ENCODE measurements around the gene NTN3. TPM values are rescaled to one million over a fixed set of nuclear protein-coding genes. Genes with fewer than 3 reads are reported as not detected.

NTN3 gene
- total and polyA plus RNA-seq, 9 donors = 0.12 to 0.34 (median 0.19) TPM; not detected in 5

DNA sequence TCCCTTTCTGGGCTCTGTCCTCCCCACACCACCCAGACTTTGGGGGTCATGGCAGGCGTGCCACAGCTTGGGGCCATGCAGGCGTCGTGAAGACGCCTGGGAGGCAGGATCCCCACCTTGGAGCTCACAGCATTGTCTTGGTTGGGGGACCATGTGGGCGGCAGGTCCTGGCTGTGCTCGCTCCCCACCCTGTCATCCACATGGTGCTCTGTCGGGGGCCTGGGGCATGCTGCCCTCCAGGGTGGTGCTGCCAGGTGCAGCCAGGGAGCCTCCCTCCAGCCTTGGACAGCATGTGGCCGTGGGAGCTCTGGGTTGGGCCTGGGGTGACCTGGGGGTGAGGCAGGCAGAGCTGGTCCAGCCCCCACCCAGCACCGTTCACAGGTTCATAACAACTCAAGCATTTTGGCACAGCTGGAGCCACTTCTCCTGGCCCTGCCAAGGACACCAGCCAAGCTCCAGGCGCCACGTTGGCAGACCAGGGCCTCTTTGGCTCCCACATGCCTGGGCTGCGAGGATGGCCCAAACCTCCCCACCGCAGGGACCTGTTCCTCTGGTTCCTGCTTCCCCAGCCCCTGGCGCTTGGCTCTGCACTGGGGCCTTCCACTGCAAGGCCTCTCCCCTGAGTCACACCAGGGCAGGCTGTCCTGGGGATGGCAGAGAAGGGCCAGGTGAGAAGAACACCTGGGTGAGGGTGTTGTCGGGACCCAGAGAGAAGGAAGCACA lies 27.6 kb downstream of the NTN3 start:
- H3K4me3 ChIP-seq = no peak overlapping the region
- peaks cover 5% of the 10 kb centered on the region for H3K4me1 ChIP-seq (ENCODE audit: insufficient read depth)
- H3K27ac ChIP-seq = no peak overlapping the region
- intact Hi-C loops (cut with DNase I) = no loop called here
- TF ChIP-seq EP300 (IDR thresholded peaks at IDR 0.05) (no peak), POLR2A (IDR thresholded peaks at IDR 0.05) (no peak)
- TF ChIP-seq, protein P1, sequence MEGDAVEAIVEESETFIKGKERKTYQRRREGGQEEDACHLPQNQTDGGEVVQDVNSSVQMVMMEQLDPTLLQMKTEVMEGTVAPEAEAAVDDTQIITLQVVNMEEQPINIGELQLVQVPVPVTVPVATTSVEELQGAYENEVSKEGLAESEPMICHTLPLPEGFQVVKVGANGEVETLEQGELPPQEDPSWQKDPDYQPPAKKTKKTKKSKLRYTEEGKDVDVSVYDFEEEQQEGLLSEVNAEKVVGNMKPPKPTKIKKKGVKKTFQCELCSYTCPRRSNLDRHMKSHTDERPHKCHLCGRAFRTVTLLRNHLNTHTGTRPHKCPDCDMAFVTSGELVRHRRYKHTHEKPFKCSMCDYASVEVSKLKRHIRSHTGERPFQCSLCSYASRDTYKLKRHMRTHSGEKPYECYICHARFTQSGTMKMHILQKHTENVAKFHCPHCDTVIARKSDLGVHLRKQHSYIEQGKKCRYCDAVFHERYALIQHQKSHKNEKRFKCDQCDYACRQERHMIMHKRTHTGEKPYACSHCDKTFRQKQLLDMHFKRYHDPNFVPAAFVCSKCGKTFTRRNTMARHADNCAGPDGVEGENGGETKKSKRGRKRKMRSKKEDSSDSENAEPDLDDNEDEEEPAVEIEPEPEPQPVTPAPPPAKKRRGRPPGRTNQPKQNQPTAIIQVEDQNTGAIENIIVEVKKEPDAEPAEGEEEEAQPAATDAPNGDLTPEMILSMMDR (IDR thresholded peaks at IDR 0.05) = no peak
- no peaks in the 10 kb centered on the region for H3K27me3 ChIP-seq
- 81 to 86% (median 81%) methylated on average over 14 to 15 of the region's 15 CpGs for WGBS, 3 donors
- H3K36me3 ChIP-seq = no peaks in the 10 kb centered on the region
- DNase-seq = no peak
- no peaks in the 10 kb centered on the region for H3K9me3 ChIP-seq

DNA sequence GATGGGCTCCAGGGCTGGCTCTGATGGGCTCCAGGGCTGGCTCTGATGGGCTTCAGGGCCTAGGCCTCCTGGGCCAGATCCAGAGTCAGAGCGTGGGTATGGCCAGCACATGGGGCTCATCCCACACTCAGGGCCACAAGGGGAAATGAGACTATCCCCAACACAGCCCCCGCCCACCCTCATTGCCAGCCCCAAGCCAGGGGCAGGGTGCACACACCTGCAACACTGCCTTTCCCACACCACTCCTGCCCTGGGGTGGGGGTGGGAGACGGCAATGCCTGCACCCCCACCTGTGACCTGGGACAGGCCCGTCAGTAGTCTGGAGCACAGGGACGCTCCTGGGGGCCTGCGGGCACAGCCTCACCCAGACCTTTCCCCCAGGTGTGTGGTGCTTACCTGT lies 28.4 kb downstream of the NTN3 start:
- H3K27ac ChIP-seq = no peak overlapping the region
- intact Hi-C loops (cut with DNase I) = no loop called here
- H3K36me3 ChIP-seq = no peaks in the 10 kb centered on the region

DNA sequence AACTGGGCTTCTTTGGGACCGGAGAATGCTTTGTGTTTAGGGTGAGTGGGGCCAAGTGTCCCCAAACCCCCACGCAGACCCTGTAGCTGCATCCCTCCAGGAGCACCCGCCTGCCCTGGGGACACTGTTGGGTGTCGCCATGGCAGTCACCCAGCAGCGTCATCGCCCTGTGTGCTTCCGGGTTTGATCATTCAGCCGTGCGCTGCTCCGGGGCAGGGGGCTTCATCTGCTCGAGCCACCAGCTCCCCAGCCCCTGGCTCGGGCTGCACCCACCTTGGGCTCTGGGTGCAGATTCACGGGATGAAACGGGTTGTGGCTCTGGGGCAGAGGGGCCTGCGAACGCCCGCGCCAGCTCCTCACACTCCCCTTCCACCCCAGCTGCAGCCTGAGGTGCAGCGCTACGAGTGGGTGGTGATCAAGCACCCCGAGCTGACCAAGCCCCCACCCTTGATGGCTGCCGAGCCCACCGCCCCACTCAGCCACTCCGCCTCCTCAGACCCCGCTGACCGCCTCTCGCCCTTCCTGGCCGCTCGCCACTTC lies 28.9 kb downstream of the NTN3 start:
- Histone ChIP-seq H3K36me3 (no peaks in the 10 kb centered on the region), H3K27me3 (no peaks in the 10 kb centered on the region), H3K27ac (no peak overlapping the region), H3K4me3 (no peak overlapping the region), H3K4me1 (ENCODE audit: insufficient read depth) (peaks cover 5% of the 10 kb centered on the region), H3K9me3 (no peaks in the 10 kb centered on the region)
- DNase-seq = no peak
- TF ChIP-seq EP300 (IDR thresholded peaks at IDR 0.05) (no peak), POLR2A (IDR thresholded peaks at IDR 0.05) (no peak)
- TF ChIP-seq, protein P1 (IDR thresholded peaks at IDR 0.05) = no peak
- intact Hi-C loops (cut with DNase I) = loop anchor here (2.0 to 10.0 kb wide), 4 partner anchors 65 to 159 kb away; partner anchors contain the start of genes ABCA3 (in 4 of the 4) and CCNF (in 1 of the 4)
- 86 to 87% (median 87%) methylated on average over 29 of the region's 29 CpGs for WGBS, 3 donors

More for the DNA sequence above, 28.4 kb downstream of the NTN3 start:
- Histone ChIP-seq H3K27me3 (no peaks in the 10 kb centered on the region), H3K4me1 (ENCODE audit: insufficient read depth) (peaks cover 5% of the 10 kb centered on the region), H3K9me3 (no peaks in the 10 kb centered on the region), H3K4me3 (no peak overlapping the region)
- no peak for DNase-seq
- WGBS, 3 donors = 88 to 93% (median 93%) methylated on average over 5 to 6 of the region's 6 CpGs
- TF ChIP-seq, protein P1 (IDR thresholded peaks at IDR 0.05) = no peak
- no peak for TF ChIP-seq EP300 (IDR thresholded peaks at IDR 0.05)
- no peak for TF ChIP-seq POLR2A (IDR thresholded peaks at IDR 0.05)

DNA sequence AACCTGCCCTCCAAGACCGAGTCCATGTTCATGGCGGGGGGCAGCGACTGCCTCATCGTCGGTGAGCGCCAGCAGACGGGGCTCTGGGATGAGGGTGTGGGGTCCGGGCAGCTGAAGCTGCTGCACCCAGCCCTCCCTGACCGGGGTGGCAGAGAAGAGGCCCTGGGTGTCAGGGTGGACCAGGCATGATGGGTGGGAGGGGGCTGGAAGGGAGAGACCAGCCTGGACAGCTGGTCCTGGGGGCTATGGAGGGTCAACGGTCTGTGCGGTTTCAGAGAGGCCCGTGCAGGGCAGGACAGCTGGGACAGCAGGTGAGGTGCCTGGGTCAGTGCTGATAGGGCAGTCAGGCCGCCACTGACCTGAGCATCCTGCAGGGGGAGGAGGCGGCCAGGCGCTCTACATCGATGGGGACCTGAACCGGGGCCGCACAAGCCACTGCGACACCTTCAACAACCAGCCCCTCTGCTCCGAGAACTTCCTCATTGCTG lies 29.4 kb downstream of the NTN3 start:
- Histone ChIP-seq H3K9me3 (no peaks in the 10 kb centered on the region), H3K27ac (no peak overlapping the region), H3K36me3 (no peaks in the 10 kb centered on the region), H3K4me3 (no peak overlapping the region), H3K4me1 (ENCODE audit: insufficient read depth) (peaks cover 5% of the 10 kb centered on the region), H3K27me3 (no peaks in the 10 kb centered on the region)
- TF ChIP-seq POLR2A (IDR thresholded peaks at IDR 0.05) = no peak
- TF ChIP-seq, protein P1 (IDR thresholded peaks at IDR 0.05) = no peak
- TF ChIP-seq EP300 (IDR thresholded peaks at IDR 0.05) = no peak
- WGBS, 3 donors = 72 to 82% (median 78%) methylated on average over 20 of the region's 20 CpGs
- no peak for DNase-seq
- intact Hi-C loops (cut with DNase I) = loop anchor here (2.0 to 10.0 kb wide), 4 partner anchors 66 to 160 kb away; partner anchors contain the start of genes ABCA3 (in 4 of the 4) and CCNF (in 1 of the 4)
